ENCODE data around the gene OMP.

DNA sequence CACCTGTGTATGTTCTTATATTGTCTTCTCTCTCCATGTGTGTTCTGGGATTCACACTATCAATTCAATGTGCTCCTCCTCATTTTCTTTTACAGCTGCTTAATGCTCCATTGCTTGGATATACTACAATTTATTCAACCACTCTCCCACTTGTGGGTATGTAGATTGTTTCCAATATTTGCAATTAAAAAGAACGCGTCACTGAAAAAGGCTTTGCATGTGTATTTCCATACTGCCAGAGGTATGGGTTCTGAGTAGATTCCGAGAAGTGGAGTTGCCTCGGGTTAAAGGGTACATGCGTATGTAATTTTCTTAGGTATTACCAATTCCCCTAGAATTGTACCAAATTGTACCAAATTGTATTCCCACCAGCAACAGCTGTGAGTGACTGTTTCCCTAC lies 42.8 kb upstream of the OMP start:
- no peak for TF ChIP-seq CTCF (IDR thresholded peaks at IDR 0.05)
- no peak for TF ChIP-seq POLR2A (IDR thresholded peaks at IDR 0.05)
